Measurements from ENCODE around the gene IFITM1. TPM values are rescaled to one million over a fixed set of nuclear protein-coding genes. Genes with fewer than 3 reads are reported as not detected.
"Not testable (repeated sequence)": the region's sequence is repeated elsewhere in the genome, so short reads cannot be mapped to it uniquely, and the experiment has no call there.

Gene IFITM1
- total and polyA plus RNA-seq, 8 donors, result 7.0 to 224 (median 41.0) TPM

- TF ChIP-seq, protein P1, sequence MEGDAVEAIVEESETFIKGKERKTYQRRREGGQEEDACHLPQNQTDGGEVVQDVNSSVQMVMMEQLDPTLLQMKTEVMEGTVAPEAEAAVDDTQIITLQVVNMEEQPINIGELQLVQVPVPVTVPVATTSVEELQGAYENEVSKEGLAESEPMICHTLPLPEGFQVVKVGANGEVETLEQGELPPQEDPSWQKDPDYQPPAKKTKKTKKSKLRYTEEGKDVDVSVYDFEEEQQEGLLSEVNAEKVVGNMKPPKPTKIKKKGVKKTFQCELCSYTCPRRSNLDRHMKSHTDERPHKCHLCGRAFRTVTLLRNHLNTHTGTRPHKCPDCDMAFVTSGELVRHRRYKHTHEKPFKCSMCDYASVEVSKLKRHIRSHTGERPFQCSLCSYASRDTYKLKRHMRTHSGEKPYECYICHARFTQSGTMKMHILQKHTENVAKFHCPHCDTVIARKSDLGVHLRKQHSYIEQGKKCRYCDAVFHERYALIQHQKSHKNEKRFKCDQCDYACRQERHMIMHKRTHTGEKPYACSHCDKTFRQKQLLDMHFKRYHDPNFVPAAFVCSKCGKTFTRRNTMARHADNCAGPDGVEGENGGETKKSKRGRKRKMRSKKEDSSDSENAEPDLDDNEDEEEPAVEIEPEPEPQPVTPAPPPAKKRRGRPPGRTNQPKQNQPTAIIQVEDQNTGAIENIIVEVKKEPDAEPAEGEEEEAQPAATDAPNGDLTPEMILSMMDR (IDR thresholded peaks at IDR 0.05), result no peak
- TF ChIP-seq POLR2AphosphoS5 (IDR thresholded peaks at IDR 0.05), result peak in 2 of 3 donors; percentile 28 to 29
- WGBS, 5 donors, result 19 to 30% (median 23%) methylated on average over 11 to 19 of the region's 19 CpGs
- peak overlapping the region; percentile 86 to 91 (median 90) for H3K27ac ChIP-seq
- no peaks in the 10 kb centered on the region for H3K9me3 ChIP-seq
- H3K36me3 ChIP-seq, result no peaks in the 10 kb centered on the region
- peak; percentile 80 to 88 for DNase-seq
- H3K27me3 ChIP-seq, result no peaks in the 10 kb centered on the region
- H3K4me1 ChIP-seq, result peaks cover 26 to 59% (median 38%) of the 10 kb centered on the region in 4 donors
- intact Hi-C loops (cut with DNase I; ENCODE audit: low total_unique reads), result no loop called here
- peak overlapping the region in 3 of 4 donors; percentile 5 to 12 (median 11) for H3K4me3 ChIP-seq
Observed at GRCh38 chr11:326842-327580, 13.2 kb downstream of the IFITM1 start.

DNA sequence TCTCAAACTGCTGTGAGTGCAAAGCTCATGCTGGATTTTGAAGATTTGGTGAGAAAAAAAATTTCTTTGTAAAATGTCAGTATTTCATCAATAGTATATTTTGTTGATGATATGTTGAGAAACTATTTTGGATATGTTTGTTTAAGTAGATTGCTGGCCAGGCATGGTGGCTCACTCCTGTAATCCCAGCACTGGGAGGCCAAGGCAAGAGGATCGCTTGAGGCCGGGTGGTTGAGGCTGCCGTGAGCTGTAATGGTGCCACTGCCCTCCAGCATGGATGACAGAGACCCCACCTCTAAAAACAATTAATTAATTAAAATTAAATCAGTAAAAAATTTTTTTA is 13.7 kb downstream of the IFITM1 start:
- no peak for DNase-seq

GRCh38 chr11:328012-328411 is 14.2 kb downstream of the IFITM1 start:
- H3K4me1 ChIP-seq, result peaks cover 26 to 53% (median 36%) of the 10 kb centered on the region in 4 donors
- no peaks in the 10 kb centered on the region for H3K27me3 ChIP-seq
- H3K36me3 ChIP-seq, result no peaks in the 10 kb centered on the region
- no peak for TF ChIP-seq POLR2A (IDR thresholded peaks at IDR 0.05)
- TF ChIP-seq POLR2AphosphoS5 (IDR thresholded peaks at IDR 0.05), result no peak
- no peak for TF ChIP-seq EP300 (IDR thresholded peaks at IDR 0.05)
- TF ChIP-seq, protein P1 (IDR thresholded peaks at IDR 0.05), result no peak
- intact Hi-C loops (cut with DNase I; ENCODE audit: low total_unique reads), result no loop called here
- no peak for DNase-seq
- WGBS, 5 donors, result 95 to 98% (median 96%) methylated on average over 13 of the region's 13 CpGs
- no peak overlapping the region for H3K4me3 ChIP-seq
- H3K27ac ChIP-seq, result peak overlapping the region in 4 of 5 donors; percentile 47 to 91 (median 88)
- no peaks in the 10 kb centered on the region for H3K9me3 ChIP-seq

More for the DNA sequence above, 13.7 kb downstream of the IFITM1 start:
- Histone ChIP-seq H3K27me3 (no peaks in the 10 kb centered on the region), H3K4me3 (peak overlapping the region in 2 of 4 donors; percentile 5 to 11), H3K36me3 (no peaks in the 10 kb centered on the region), H3K9me3 (no peaks in the 10 kb centered on the region), H3K27ac (peak overlapping the region; percentile 80 to 91 (median 90)), H3K4me1 (peaks cover 26 to 58% (median 37%) of the 10 kb centered on the region in 4 donors)
- TF ChIP-seq POLR2AphosphoS5 (IDR thresholded peaks at IDR 0.05) (no peak), EP300 (IDR thresholded peaks at IDR 0.05) (no peak), POLR2A (IDR thresholded peaks at IDR 0.05) (no peak)
- TF ChIP-seq, protein P1 (IDR thresholded peaks at IDR 0.05), result no peak
- intact Hi-C loops (cut with DNase I; ENCODE audit: low total_unique reads), result no loop called here
- 95 to 99% (median 96%) methylated on average over 3 of the region's 3 CpGs for WGBS, 5 donors

DNA sequence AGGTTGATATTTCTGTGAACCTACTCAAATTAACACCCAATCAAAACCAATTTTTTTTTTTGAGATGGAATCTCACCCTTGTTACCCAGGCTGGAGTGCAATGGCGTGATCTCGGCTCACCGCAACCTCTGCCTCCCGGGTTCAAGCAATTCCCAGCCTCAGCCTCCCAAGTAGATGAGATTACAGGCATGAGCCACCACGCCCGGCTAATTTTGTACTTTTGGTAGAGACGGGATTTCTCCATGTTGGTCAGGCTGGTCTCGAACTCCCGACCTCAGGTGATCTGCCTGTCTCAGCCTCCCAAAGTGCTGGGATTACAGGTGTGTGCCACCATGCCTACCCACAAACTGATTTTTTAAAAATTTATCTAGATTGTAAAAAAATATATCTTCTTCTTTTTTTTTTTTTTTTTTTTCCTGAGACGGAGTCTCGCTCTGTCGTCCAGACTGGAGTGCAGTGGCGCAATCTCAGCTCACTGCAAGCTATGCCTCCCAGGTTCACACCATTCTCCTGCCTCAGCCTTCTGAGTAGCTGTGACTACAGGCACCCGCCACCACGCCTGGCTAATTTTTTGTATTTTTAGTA is 14.8 kb downstream of the IFITM1 start:
- H3K9me3 ChIP-seq; DNase-seq; H3K27ac ChIP-seq; H3K27me3 ChIP-seq; H3K4me3 ChIP-seq; intact Hi-C loops (cut with DNase I; ENCODE audit: low total_unique reads); H3K36me3 ChIP-seq: not testable (repeated sequence)
- H3K4me1 ChIP-seq, result peaks cover 26 to 52% (median 36%) of the 10 kb centered on the region in 4 donors
- 90 to 96% (median 91%) methylated on average over 15 of the region's 15 CpGs for WGBS, 5 donors

DNA sequence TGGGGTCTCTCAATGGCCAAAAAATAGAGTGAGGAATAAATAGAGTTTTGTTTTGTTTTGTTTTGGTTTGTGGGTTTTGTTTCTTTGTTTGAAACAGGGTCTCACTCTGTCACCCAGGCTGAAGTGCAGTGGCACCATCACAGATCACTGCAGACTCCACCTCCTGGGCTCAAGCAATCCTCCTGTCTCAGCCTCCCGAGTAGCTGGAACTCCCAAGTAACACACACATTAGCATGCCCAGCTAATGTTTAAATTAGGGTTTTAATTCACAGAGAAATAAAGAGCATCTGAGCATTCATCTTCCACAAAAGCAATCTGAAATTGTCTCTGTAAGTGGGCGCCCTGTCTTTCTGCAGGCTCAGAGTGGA is 16.0 kb downstream of the IFITM1 start:
- TF ChIP-seq POLR2AphosphoS5 (IDR thresholded peaks at IDR 0.05) (no peak), EP300 (IDR thresholded peaks at IDR 0.05) (no peak), POLR2A (IDR thresholded peaks at IDR 0.05) (no peak)
- TF ChIP-seq, protein P1 (IDR thresholded peaks at IDR 0.05), result no peak
- Histone ChIP-seq H3K36me3 (no peaks in the 10 kb centered on the region), H3K4me1 (peaks cover 26 to 47% (median 29%) of the 10 kb centered on the region in 4 donors), H3K4me3 (no peak overlapping the region), H3K27ac (peak overlapping the region in 1 of 5 donors; percentile 1), H3K9me3 (no peaks in the 10 kb centered on the region), H3K27me3 (no peaks in the 10 kb centered on the region)
- DNase-seq, result no peak
- intact Hi-C loops (cut with DNase I; ENCODE audit: low total_unique reads), result no loop called here
- 82 to 98% (median 93%) methylated on average over 2 of the region's 2 CpGs for WGBS, 5 donors

Data from stomach (tissue), 9 donors.